ENCODE measurements around the gene KCTD18.

The KCTD18 gene

DNA sequence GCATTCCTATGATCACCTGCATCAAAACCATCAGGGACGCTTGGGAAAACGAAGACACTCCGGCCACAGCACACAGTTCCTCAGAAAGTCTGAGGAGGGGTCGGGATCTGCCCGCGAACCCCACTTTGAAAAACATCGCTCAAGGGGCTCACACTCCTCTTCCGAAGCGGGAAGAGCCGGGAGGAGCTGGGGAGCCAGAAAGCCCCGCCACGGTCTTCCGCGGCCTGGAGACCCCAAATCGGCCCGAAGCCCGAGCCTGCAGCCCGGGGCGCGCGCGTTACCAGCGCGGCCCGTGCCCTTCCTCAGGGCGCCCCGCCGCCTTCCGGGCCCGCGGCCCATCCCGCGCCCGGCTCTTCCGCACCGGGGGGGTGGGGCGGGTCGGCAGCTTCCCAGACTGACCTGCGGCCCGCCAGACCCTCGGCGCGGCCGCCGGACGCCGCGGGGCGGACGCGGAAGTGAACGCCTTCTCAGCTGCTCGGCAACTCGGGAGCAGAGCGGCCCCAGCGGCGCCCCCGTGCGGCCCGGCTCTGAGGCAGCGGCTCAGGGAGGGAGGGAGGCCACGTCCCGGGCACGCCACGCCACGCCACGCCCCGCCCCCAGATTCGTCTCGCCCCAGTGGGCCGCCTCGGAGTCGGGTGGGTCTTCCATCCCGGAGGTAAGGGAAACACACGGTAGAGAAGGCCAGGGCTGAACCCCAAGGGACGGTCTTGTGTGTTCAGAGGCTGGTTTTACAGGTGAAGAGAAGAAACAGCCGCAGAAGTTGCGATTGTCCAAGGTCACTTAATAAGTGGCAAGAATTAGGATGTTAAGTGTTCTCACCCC lies at the start of gene KCTD18:
KCTD18 (minus strand) TSS at position 457 of the 822 bp plus-strand sequence. CDS start 3,052 bp downstream, outside the sequence.
- Mint-ChIP-seq H3K27ac (peak within 1 kb of the TSS; percentile 96), H3K36me3 (peaks cover under 1% of the 10 kb centered on the region), H3K4me3 (peak within 1 kb of the TSS; percentile 97), H3K9me3 (no peaks in the 10 kb centered on the region), H3K27me3 (no peaks in the 10 kb centered on the region), H3K4me1 (peaks cover 32% of the 10 kb centered on the region)

DNA sequence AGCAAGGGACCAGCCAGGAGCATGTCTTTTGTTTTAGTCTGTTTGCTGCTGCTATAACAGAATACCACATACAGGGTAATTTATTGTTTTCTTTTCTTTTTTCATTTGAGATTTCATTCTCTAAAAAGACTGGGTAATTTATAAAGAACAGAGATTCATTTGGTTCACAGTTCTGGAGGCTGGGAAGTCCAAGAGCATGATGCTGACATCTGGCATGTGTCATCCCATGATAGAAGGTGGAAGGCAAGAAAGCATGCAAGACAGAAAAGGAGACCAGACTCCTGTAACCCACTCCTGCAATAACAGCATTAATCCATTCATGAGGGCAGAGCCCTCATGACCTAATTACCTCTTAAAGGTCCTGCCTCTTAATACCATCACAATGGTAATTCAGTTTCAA lies 30.9 kb upstream of the KCTD18 start:
- H3K4me1 Mint-ChIP-seq: no peaks in the 10 kb centered on the region
- no peaks in the 10 kb centered on the region for H3K9me3 Mint-ChIP-seq
- no peak overlapping the region for H3K4me3 Mint-ChIP-seq
- H3K36me3 Mint-ChIP-seq: peaks cover 22% of the 10 kb centered on the region
- H3K27me3 Mint-ChIP-seq: no peaks in the 10 kb centered on the region
- no peak overlapping the region for H3K27ac Mint-ChIP-seq

DNA sequence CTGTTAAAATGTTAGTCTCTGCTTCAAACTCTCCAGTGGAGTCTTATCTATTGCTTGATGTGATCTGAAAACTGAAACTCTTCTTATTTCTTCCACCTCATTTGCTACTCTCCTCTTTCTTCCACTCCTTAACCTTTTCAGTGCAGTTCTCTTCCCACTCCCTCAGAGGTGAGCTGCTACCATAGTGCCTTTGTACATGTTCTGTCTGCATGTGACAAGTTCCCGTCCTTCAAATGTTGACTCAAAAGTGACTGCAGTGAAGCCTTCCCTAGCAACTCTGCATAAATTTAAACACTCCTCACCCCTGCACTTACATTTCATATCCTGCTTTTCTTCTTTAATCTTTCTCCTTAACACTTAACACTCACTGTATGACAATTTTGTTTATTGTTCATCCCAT lies 28.3 kb upstream of the KCTD18 start:
- Mint-ChIP-seq H3K4me1 (no peaks in the 10 kb centered on the region), H3K27me3 (no peaks in the 10 kb centered on the region), H3K4me3 (no peak overlapping the region)

DNA sequence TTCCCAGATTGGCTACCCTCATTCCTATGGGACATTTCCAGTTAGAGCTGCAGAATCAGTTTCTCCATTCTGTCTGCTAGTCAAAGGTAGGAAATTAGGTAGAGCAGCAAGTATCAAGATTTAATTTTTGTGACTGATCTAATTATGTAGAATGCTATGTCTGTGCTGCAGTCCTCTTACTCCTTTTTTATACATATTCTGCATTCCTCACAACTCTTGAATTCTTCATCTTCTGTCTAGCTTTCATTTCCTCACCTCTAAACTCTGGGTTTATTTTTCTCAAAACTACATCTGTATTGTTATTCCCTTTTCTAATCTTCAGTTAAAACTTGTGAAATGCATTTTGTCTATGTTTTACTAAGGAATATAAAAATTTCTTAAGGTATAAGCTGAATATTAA lies 24.7 kb upstream of the KCTD18 start:
- Mint-ChIP-seq H3K27me3 (no peaks in the 10 kb centered on the region), H3K27ac (no peak overlapping the region), H3K9me3 (no peaks in the 10 kb centered on the region), H3K4me3 (no peak overlapping the region), H3K4me1 (no peaks in the 10 kb centered on the region), H3K36me3 (no peaks in the 10 kb centered on the region)

More for the DNA sequence above, 28.3 kb upstream of the KCTD18 start:
- peaks cover 17% of the 10 kb centered on the region for H3K36me3 Mint-ChIP-seq
- H3K9me3 Mint-ChIP-seq: no peaks in the 10 kb centered on the region
- no peak overlapping the region for H3K27ac Mint-ChIP-seq

DNA sequence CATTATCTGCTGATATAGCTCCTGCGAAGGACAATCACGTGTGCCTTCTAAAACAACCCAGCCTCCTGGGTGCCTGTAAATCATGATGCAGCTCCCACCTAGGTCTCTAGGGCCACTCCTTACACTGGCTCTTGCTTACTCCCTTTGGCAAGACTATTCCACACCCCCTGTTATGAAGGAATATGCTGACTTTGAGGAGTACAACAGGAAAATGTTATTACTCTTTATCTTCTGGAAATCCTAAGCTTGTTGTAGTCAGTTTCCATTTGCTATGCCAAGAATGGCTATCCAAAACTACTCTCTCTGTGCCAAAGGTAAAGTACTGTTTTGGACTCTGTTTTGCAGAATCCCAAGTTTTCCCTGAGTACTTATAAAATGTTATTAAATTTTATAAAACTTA lies 23.9 kb upstream of the KCTD18 start:
- no peak overlapping the region for H3K27ac Mint-ChIP-seq
- no peaks in the 10 kb centered on the region for H3K36me3 Mint-ChIP-seq
- no peaks in the 10 kb centered on the region for H3K9me3 Mint-ChIP-seq
- H3K4me3 Mint-ChIP-seq: no peak overlapping the region
- no peaks in the 10 kb centered on the region for H3K4me1 Mint-ChIP-seq
- H3K27me3 Mint-ChIP-seq: no peaks in the 10 kb centered on the region

DNA sequence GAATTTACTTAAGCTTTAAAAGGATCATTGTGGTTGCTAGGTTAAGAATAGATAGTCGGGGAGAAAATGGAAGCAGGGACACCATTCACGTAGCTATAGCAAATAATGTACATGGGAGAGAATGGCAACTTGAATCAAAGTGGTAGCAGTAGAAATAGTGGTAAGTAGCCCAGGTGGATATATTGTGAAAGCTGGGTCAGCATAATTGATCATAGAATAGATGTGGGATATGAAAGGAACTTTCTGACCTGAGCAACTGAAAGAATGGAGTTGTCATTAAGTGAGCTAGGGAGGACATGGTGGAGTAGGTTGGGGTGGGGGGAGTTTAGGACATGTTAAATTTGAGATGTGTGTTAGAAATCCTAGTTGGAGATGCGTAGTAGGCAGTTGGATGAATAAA lies 18.4 kb upstream of the KCTD18 start:
- Mint-ChIP-seq H3K9me3 (no peaks in the 10 kb centered on the region), H3K4me3 (no peak overlapping the region), H3K4me1 (peaks cover 7% of the 10 kb centered on the region), H3K27me3 (no peaks in the 10 kb centered on the region), H3K36me3 (no peaks in the 10 kb centered on the region), H3K27ac (no peak overlapping the region)

DNA sequence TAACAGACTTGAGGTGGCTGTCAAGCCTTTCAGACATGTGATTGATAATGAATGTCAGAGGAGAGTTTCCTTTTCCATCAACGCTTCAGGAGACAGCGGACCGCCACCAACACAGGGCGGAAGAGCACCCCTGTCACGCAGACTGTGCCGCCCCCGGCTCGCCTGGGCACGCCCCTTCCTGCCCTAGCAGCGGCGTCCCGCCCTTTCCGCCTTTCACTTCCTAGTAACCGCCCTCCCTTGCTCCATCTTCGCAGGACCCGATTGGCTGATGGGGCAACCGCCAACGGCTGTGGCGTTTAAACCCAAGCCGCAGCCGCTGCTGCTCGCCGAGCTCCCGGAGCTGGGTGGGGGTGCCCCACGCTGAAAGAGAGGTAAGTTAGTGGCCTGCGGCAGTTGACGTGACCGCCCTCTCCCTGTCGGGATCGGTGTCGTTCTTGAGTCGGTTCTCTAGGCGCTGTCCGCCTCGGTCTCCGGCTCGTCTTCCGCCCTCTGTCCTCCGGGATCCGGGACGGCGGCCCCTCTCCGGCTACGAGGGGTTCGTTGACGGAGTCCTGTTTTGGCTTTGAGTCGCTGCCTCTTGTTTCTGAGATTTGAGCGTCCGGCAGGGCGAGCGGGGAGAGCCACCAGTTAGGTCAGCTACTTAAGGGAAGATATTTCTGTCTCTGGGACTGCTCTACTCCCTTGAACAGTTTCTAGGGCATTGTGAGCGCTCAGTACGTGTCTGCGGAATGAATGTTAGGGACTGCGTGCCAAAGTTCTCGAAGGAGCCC lies 16.2 kb upstream of the KCTD18 start, which contains the start of gene SGO2:
SGO2 (plus strand) TSS at position 326 of the 770 bp plus-strand sequence. CDS start 6,769 bp downstream, outside the sequence.
- H3K27me3 Mint-ChIP-seq: no peaks in the 10 kb centered on the region
- no peaks in the 10 kb centered on the region for H3K9me3 Mint-ChIP-seq
- peak within 1 kb of the TSS; percentile 92 for H3K4me3 Mint-ChIP-seq
- no peaks in the 10 kb centered on the region for H3K36me3 Mint-ChIP-seq
- peaks cover 7% of the 10 kb centered on the region for H3K4me1 Mint-ChIP-seq
- H3K27ac Mint-ChIP-seq: peak within 1 kb of the TSS; percentile 76

DNA sequence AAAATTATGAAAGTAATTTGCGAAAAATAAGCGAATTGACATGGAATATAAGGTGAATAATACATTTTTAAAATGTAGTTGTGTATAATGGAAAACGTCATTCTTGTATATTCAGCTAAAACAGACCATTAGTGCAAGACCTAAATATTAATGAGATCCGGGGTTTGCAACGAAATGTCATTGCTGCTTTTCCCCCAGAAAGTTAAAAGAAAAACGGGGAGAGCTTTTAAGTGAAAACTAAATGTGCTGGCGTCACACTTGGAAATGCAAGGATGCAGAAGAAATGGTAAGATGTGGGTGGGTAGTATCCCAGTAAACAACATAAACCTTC lies 15.6 kb upstream of the KCTD18 start:
- H3K27ac Mint-ChIP-seq: peak overlapping the region; percentile 76
- H3K9me3 Mint-ChIP-seq: no peaks in the 10 kb centered on the region

DNA sequence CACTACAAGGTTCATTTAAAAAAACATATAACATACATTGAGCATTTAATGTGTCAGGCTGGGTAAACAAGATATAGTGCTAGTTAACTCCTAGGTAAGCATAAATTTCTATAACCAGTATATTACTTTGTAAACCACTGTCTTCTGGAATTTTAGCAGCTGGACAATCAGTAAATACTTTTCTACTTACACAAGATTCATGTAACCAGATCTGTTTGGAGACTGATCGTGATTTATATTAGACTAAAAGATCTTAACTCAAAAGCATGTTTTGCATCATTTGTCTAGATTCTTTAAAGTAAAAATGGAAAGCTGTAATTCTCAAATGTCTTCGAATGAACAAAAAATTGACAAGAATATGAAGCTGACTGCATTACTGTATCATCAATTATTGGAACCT lies 15.2 kb upstream of the KCTD18 start:
- Mint-ChIP-seq H3K27ac (no peak overlapping the region), H3K4me3 (peak overlapping the region; percentile 92), H3K27me3 (no peaks in the 10 kb centered on the region), H3K9me3 (no peaks in the 10 kb centered on the region), H3K36me3 (no peaks in the 10 kb centered on the region), H3K4me1 (peaks cover 7% of the 10 kb centered on the region)

More for the DNA sequence above, 15.6 kb upstream of the KCTD18 start:
- Mint-ChIP-seq H3K4me3 (peak overlapping the region; percentile 92), H3K4me1 (peaks cover 7% of the 10 kb centered on the region), H3K36me3 (no peaks in the 10 kb centered on the region), H3K27me3 (no peaks in the 10 kb centered on the region)

DNA sequence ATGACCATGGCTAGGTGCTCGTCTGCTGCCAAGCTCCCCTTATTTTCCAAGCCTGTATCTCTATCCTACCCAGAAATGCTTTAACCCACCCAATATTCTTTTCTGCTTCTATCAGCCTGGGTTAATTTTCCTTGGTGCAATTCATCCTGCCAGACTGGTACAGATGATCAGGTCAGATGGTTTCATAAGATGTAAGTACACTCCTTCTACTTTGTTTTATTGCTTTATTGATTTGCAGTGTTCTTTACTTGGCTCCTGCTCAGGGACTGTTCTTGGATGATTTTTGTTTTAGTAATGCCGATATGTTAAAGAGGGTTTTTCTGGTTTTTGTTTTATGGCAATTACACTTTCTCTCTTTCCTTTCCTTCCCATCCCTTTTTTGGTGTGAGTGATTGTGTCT lies 13.7 kb upstream of the KCTD18 start:
- Mint-ChIP-seq H3K4me3 (no peak overlapping the region), H3K9me3 (no peaks in the 10 kb centered on the region)

DNA sequence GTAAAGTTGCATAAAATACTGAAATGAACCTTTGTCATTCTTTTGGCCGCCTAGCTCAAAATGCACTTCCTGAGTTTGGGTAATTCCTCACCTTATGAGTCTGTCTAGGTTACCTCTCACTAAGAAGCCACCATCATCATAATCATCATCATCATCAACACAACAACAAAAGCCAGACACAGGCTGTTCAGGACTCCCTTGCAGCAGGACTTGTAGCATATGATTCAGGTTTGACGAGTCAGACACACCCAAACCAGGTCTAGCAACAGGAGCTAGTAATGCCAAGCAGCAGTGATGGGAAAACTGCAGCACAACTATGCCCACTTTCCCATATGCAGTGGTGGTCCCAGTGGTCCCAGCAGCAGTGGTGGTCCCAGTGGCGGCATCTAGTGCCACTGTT lies 13.3 kb upstream of the KCTD18 start:
- H3K36me3 Mint-ChIP-seq: no peaks in the 10 kb centered on the region
- H3K4me3 Mint-ChIP-seq: no peak overlapping the region
- H3K4me1 Mint-ChIP-seq: peaks cover 7% of the 10 kb centered on the region
- no peak overlapping the region for H3K27ac Mint-ChIP-seq
- H3K9me3 Mint-ChIP-seq: no peaks in the 10 kb centered on the region
- no peaks in the 10 kb centered on the region for H3K27me3 Mint-ChIP-seq

More for the DNA sequence above, 13.7 kb upstream of the KCTD18 start:
- Mint-ChIP-seq H3K27ac (no peak overlapping the region), H3K27me3 (no peaks in the 10 kb centered on the region), H3K4me1 (peaks cover 7% of the 10 kb centered on the region), H3K36me3 (no peaks in the 10 kb centered on the region)

DNA sequence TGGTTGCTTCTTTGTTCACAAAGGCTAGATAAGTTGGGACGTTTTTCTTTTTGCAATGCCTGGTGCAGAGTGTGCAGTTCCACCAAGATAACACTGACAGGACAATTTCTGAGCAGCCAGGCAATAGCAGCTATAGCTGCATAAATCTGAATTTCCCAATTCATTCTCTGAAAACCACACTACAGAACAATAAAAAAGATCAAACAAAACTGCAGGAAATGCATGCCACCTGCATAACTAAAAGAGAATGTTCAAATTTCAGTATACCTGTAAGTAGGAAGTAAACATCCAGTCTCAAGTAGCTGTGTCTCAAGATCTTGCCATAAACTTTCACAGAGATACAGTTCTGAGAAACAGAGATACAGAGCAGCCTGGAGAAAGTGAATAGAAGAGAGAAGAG lies 5.3 kb upstream of the KCTD18 start:
- peaks cover 6% of the 10 kb centered on the region for H3K9me3 Mint-ChIP-seq
- peak overlapping the region; percentile 72 for H3K27ac Mint-ChIP-seq
- H3K27me3 Mint-ChIP-seq: no peaks in the 10 kb centered on the region
- peaks cover 7% of the 10 kb centered on the region for H3K36me3 Mint-ChIP-seq
- peak overlapping the region; percentile 54 for H3K4me3 Mint-ChIP-seq
- peaks cover 5% of the 10 kb centered on the region for H3K4me1 Mint-ChIP-seq

DNA sequence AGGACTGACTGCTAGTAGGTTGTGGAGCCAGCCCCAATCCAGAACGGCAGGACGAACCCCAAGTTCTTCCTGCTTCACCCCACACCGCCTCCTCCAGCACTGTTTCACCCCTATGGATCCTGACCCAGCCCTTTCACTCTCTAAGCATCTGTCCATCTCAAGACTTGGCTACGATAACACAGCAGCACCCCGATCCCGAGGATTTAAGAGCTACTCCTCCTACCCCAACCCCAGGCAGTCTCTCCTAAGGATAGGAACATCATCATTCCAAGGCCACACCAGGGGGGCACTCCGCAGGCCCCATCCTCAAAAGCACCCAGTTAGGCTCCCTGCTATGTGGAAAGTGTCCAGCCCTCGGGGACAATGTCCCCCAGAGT lies 645 bp downstream of the KCTD18 start:
- Mint-ChIP-seq H3K9me3 (no peaks in the 10 kb centered on the region), H3K4me1 (peaks cover 32% of the 10 kb centered on the region), H3K36me3 (peaks cover 2% of the 10 kb centered on the region), H3K27ac (peak overlapping the region; percentile 96), H3K4me3 (peak overlapping the region; percentile 97), H3K27me3 (no peaks in the 10 kb centered on the region)

DNA sequence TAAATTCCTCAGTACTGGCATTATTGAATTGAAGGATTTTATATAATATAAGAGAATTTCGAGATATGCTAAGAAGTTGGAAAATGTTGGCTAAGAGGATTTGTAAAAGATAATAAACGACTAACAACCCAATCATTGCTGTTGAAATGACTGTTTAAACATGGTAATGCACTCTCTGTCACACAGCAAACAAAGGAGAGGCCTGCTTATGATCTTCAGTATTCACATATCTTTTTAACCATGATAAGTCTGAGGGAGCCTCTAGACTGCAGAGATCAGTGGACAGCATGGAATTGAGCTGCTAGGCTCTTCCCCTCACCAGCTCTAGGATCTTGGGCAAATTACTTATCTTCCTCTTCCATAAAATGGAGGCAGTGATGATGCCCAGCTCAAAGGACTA lies 2.7 kb downstream of the KCTD18 start:
- no peaks in the 10 kb centered on the region for H3K27me3 Mint-ChIP-seq
- H3K36me3 Mint-ChIP-seq: peaks cover 12% of the 10 kb centered on the region
- H3K27ac Mint-ChIP-seq: no peak overlapping the region
- no peak overlapping the region for H3K4me3 Mint-ChIP-seq
- H3K4me1 Mint-ChIP-seq: peaks cover 38% of the 10 kb centered on the region
- no peaks in the 10 kb centered on the region for H3K9me3 Mint-ChIP-seq

DNA sequence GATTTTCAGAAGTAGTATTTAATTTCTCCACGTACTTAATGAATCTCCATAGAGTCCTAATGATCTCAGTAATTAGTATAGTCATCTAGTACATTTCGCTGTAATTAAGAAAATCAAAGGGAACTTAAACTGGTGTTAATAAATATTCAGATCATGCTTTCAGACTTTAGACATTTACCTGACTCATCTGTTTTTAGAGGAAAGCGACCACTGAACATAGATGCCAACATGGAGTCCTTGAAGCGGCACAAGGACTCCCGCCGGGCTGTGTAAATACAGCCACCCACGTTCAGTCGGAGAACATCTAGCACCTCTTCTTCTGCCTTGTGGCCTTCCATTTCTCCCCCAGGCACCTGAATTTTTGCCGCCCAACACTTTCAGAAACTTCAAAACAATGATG lies 3.2 kb downstream of the KCTD18 start:
- H3K27me3 Mint-ChIP-seq: no peaks in the 10 kb centered on the region
- H3K9me3 Mint-ChIP-seq: no peaks in the 10 kb centered on the region
- no peak overlapping the region for H3K4me3 Mint-ChIP-seq
- peaks cover 12% of the 10 kb centered on the region for H3K36me3 Mint-ChIP-seq
- H3K4me1 Mint-ChIP-seq: peaks cover 38% of the 10 kb centered on the region
- peak overlapping the region; percentile 42 for H3K27ac Mint-ChIP-seq

DNA sequence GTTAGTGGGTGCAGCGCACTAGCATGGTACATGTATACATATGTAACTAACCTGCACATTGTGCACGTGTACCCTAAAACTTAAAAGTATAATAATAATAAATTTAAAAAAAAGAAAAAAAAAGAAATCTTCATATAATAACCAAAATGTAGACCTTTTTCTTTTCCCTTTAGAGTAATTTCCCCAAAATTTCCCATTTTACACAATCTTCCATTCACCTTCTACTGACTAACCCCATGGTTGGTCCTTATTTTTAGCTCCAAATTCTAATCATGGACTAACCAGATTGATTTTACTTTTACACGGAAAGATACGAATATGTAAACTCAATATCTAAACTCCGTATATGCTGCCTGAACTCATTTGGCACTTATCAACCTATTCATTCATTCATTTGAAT lies 7.7 kb downstream of the KCTD18 start:
- no peaks in the 10 kb centered on the region for H3K27me3 Mint-ChIP-seq
- peaks cover 18% of the 10 kb centered on the region for H3K36me3 Mint-ChIP-seq
- no peak overlapping the region for H3K27ac Mint-ChIP-seq
- no peak overlapping the region for H3K4me3 Mint-ChIP-seq
- H3K4me1 Mint-ChIP-seq: peaks cover 29% of the 10 kb centered on the region
- no peaks in the 10 kb centered on the region for H3K9me3 Mint-ChIP-seq
